Myocyte (in vitro differentiated cells): ENCODE results near the gene MASTL. TPM values are rescaled to one million over a fixed set of nuclear protein-coding genes. Genes with fewer than 3 reads are reported as not detected.
A peak's percentile ranks its signal among the peaks of the same experiment; 100 is the strongest.
"Not testable (repeated sequence)": the region's sequence is repeated elsewhere in the genome, so short reads cannot be mapped to it uniquely, and the experiment has no call there.

ENCODE experiments used
- DNase-seq: peaks from one replicate; pipeline ENCODE4 v3.0.0-alpha.2; 2012; ENCODE audit warnings: low read depth
- polyA plus RNA-seq: library from polyadenylated mRNA; unstranded; fragments of >200 nt; gene quantifications from one replicate; pipeline ENCODE4 v1.2.1, GENCODE V29; 2012; ENCODE audit warnings: missing spikeins
- total RNA-seq: library from RNA; depleted of rRNA; stranded (reverse); fragments of >200 nt; gene quantifications from 2 replicates; pipeline ENCODE4 v1.2.3, GENCODE V29; 2014

The MASTL gene
- total RNA-seq: 3.8 and 4.1 TPM in 2 replicates
- 3.2 TPM for polyA plus RNA-seq

- DNase-seq: peak; percentile 93
Measured at GRCh38 chr10:27155066-27155754, at the start of gene MASTL. MASTL (plus strand) TSS chr10:27155352; CDS start chr10:27155427, 75 bp downstream.

- DNase-seq: no peak
Measured at GRCh38 chr10:27108165-27108564, 47.0 kb upstream of the MASTL start.

- DNase-seq: no peak
Measured at GRCh38 chr10:27134371-27134770, 20.8 kb upstream of the MASTL start.

- DNase-seq: no peak
Measured at GRCh38 chr10:27138277-27138676, 16.9 kb upstream of the MASTL start.

- DNase-seq: no peak
Measured at GRCh38 chr10:27143686-27144085, 11.5 kb upstream of the MASTL start.

- no peak for DNase-seq
Measured at GRCh38 chr10:27145937-27146336, 9.2 kb upstream of the MASTL start.

- no peak for DNase-seq
Measured at GRCh38 chr10:27147701-27148100, 7.5 kb upstream of the MASTL start.

- DNase-seq: no peak
Measured at GRCh38 chr10:27150261-27150660, 4.9 kb upstream of the MASTL start.

- DNase-seq: no peak
Measured at GRCh38 chr10:27152687-27153086, 2.5 kb upstream of the MASTL start.

GRCh38 chr10:27153329-27153728, 1.8 kb upstream of the MASTL start:
- DNase-seq: no peak

- DNase-seq: peak; percentile 31
Measured at GRCh38 chr10:27153845-27154193, 1.3 kb upstream of the MASTL start.

GRCh38 chr10:27156566-27156965, 1.4 kb downstream of the MASTL start:
- DNase-seq: not testable (repeated sequence)

GRCh38 chr10:27157150-27157549, 2.0 kb downstream of the MASTL start:
- DNase-seq: no peak

- no peak for DNase-seq
Measured at GRCh38 chr10:27158421-27158820, 3.3 kb downstream of the MASTL start.

- DNase-seq: no peak
Measured at GRCh38 chr10:27169849-27170248, 14.7 kb downstream of the MASTL start.

- DNase-seq: no peak
Measured at GRCh38 chr10:27188259-27188658, 33.1 kb downstream of the MASTL start.

GRCh38 chr10:27188897-27189296, 33.7 kb downstream of the MASTL start:
- no peak for DNase-seq

GRCh38 chr10:27190508-27190907, 35.4 kb downstream of the MASTL start:
- DNase-seq: no peak

GRCh38 chr10:27192284-27192683, 37.1 kb downstream of the MASTL start:
- peak; percentile 97 for DNase-seq

GRCh38 chr10:27197980-27198620, 42.9 kb downstream of the MASTL start:
- DNase-seq: no peak

- no peak for DNase-seq
Measured at GRCh38 chr10:27203806-27204205, 48.7 kb downstream of the MASTL start.

GRCh38 chr10:27207350-27207749, 52.2 kb downstream of the MASTL start:
- DNase-seq: no peak

GRCh38 chr10:27223964-27224363, 68.8 kb downstream of the MASTL start:
- DNase-seq: peak; percentile 26
